GM13977 (cell line): ENCODE data around the gene LDLRAD3.
"Not testable (repeated sequence)": the region's sequence is repeated elsewhere in the genome, so short reads cannot be mapped to it uniquely, and the experiment has no call there.

Source experiments
- DNase-seq: peaks from one replicate; pipeline ENCODE4 v3.0.0; 2012; ENCODE audit warnings: low spot score
- in situ Hi-C: fragments of 300-500 bp; cut with MboI; formaldehyde crosslinking; loops from one replicate; pipeline ENCODE4 v1.12.0; 2022; ENCODE audit warnings: low sequenced_read_pairs, low pct_unique_long_range_greater_than_20kb, mixed read lengths, inconsistent platforms; ENCODE audit not compliant: unreplicated experiment
- TF ChIP-seq, protein P1 (sequence below): IDR thresholded peaks from 2 replicates; pipeline ENCODE4 v1.5.1; 2012; ENCODE audit warnings: mild to moderate bottlenecking, control low read depth; ENCODE audit not compliant: insufficient read depth; ENCODE audit errors: extremely low read depth, missing control alignments

The LDLRAD3 gene

GRCh38 chr11:35907648-35908431 lies 36.0 kb upstream of the LDLRAD3 start:
- TF ChIP-seq, protein P1, sequence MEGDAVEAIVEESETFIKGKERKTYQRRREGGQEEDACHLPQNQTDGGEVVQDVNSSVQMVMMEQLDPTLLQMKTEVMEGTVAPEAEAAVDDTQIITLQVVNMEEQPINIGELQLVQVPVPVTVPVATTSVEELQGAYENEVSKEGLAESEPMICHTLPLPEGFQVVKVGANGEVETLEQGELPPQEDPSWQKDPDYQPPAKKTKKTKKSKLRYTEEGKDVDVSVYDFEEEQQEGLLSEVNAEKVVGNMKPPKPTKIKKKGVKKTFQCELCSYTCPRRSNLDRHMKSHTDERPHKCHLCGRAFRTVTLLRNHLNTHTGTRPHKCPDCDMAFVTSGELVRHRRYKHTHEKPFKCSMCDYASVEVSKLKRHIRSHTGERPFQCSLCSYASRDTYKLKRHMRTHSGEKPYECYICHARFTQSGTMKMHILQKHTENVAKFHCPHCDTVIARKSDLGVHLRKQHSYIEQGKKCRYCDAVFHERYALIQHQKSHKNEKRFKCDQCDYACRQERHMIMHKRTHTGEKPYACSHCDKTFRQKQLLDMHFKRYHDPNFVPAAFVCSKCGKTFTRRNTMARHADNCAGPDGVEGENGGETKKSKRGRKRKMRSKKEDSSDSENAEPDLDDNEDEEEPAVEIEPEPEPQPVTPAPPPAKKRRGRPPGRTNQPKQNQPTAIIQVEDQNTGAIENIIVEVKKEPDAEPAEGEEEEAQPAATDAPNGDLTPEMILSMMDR: no peak
- DNase-seq: peak; percentile 30
- in situ Hi-C loops: no loop called here

DNA sequence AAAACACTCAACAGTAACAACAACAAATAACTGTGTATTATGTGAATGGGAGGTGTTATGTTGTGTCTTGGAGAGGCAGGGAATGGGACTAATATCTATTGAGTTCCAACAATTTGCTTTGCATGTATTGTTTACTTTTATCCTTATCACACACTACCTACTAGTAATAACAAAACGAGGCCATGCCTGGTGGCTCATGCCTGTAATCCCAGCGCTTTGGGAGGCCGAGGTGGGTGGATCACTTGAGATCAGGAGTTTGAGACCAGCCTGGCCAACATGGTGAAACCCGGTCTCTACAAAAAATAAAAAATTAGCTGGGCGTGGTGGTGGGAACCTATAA lies 35.5 kb upstream of the LDLRAD3 start:
- in situ Hi-C loops, DNase-seq: not testable (repeated sequence)

DNA sequence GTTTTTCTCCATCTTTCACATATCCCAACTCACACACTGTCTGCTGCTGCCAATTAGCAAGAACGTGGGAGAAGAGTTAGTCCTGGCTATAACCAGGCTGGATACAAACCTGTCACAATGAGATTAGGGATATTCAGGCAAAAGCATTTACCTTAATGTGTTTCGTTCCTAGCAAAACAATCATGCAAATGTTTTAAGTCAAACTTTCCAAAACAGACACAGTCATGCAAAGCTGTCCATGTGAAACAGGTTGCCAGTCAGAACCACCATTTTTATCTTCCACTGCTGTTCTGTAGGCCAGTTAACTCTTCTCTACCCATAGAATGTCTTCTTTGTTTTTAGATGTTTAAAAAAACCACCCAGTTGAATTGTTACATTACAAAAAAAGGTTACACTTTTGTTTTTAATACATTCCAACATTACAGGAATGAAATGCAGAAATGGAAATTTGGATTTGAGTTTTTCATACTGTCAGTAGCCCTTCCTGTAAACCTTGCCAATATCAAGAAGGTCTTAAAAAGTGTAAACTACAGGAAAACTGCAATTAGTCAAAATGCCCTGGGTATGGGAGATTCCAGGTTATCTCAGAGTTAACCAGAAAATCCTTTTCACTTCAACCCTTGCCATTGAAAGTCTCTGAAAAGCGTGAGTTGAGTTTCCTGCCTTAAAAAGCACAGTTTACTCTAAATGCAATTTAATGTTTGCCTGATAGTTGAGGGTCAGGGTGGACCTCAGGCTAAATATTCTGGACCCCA lies 34.2 kb upstream of the LDLRAD3 start:
- DNase-seq: no peak
- in situ Hi-C loops: no loop called here
- TF ChIP-seq, protein P1: no peak

DNA sequence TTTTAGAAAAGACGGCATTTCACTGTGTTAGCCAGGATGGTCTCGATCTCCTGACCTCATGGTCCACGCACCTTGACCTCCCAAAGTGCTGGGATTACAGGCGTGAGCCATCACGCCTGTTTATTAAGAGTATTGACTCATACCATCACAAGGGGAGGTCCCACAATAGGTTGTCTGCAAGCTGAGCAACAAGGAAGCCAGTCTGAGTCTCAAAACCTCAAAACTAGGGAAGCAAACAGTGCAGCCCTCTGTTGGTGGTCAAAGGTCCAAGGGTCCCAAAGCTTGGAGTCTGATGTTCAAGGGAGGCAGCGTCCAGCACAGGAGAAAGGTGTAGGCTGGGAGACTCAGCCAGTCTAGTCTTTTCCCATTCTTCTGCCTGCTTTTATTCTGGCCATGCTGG lies 32.8 kb upstream of the LDLRAD3 start:
- in situ Hi-C loops: no loop called here
- TF ChIP-seq, protein P1: no peak
- DNase-seq: no peak

- TF ChIP-seq, protein P1: no peak
- DNase-seq: peak; percentile 14
- in situ Hi-C loops: no loop called here
Measured at GRCh38 chr11:35911616-35912165, 32.2 kb upstream of the LDLRAD3 start.

DNA sequence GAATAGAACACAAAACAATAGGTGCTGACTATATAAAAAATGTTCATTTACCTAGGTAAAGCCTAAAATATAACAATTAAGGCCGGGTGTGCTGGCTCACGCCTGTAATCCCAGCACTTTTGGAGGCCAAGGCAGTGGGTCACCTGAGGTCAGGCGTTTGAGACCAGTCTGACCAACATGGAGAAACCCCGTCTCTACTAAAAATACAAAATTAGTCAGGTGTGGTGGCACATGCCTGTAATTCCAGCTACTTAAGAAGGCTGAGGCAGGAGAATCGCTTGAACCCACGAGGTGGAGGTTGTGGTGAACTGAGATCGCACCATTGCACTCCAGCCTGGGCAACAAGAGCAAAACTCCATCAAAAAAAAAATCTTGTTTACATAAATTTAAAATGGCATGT lies 31.4 kb upstream of the LDLRAD3 start:
- in situ Hi-C loops, DNase-seq: not testable (repeated sequence)

DNA sequence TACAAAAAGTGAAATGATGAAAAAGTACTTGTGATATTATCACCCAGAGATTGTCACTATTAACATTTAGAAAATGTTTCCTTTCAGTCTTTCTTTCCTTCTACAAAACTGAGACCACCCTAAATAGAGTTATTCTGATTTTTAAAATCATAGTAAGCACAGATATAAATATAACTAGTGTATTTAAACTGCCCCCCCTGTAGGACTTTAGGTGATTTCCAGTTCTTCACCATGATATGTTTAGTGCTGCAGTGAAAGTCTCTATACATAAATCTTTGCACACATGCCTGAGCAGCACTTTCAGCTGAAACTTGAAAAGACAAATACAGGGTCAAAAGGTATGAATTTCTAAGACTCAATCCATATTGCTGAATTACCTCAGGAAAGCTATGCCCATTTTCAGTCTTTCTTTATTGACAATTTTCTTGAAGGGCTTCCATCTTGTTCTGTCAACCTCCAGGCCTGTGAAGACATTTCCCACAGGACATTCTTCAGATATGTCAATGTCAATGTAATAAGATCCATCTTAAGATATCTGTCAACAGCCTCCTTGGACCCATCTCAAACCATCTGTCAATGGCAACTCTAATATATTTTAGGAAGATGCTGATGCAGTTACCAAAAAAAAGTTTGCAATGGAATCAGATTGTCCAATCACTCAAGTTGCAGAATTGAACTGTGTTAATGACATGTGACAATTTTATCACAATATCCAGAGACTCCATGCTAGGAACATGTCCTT lies 30.8 kb upstream of the LDLRAD3 start:
- peak; percentile 17 for DNase-seq
- TF ChIP-seq, protein P1: no peak
- in situ Hi-C loops: no loop called here
